Esophagus (tissue), 2 donors: ENCODE data around the gene SLC1A1. TPM values are rescaled to one million over a fixed set of nuclear protein-coding genes. Genes with fewer than 3 reads are reported as not detected.

ENCODE experiments used
- H3K27ac ChIP-seq, 2 donors: one replicate each; pipeline ENCODE4 v1.5.1; 2013; ENCODE audit warnings: low read depth in 2 of 2, mild to moderate bottlenecking in 2 of 2, inconsistent platforms in 1 of 2, low read length in 1 of 2, moderate library complexity in 1 of 2
- H3K27me3 ChIP-seq, 2 donors: one replicate each; pipeline ENCODE4 v1.6.1; 2013; ENCODE audit warnings: low read length in 2 of 2, control low read depth in 1 of 2, mild to moderate bottlenecking in 1 of 2; ENCODE audit not compliant: insufficient read depth in 2 of 2, control insufficient read depth in 1 of 2
- H3K36me3 ChIP-seq, 2 donors: one replicate each; pipeline ENCODE4 v1.6.1; 2013; ENCODE audit warnings: low read length in 1 of 2; ENCODE audit not compliant: control insufficient read depth in 2 of 2, insufficient read depth in 2 of 2
- H3K4me1 ChIP-seq, 2 donors: one replicate each; pipeline ENCODE4 v1.6.1; 2013; ENCODE audit warnings: low read length in 1 of 2; ENCODE audit not compliant: control insufficient read depth in 2 of 2, insufficient read depth in 2 of 2
- H3K4me3 ChIP-seq, 2 donors: one replicate each; pipeline ENCODE4 v1.5.1; 2013; ENCODE audit warnings: low read length in 2 of 2, mild to moderate bottlenecking in 2 of 2, low read depth in 1 of 2, moderate library complexity in 1 of 2
- H3K9me3 ChIP-seq, 2 donors: one replicate each; pipeline ENCODE4 v1.6.1; 2013; ENCODE audit warnings: mild to moderate bottlenecking in 2 of 2, low read depth in 1 of 2, low read length in 1 of 2, moderate library complexity in 1 of 2; ENCODE audit not compliant: control insufficient read depth in 2 of 2, insufficient read depth in 1 of 2
- whole genome bisulfite sequencing, 2 donors: extraction: QIAGEN DNeasy Blood & Tissue Kit; methylation state at CpG; one replicate each; pipeline ENCODE4 v1.1.7; 2013; 5-methylcytosine and 5-hydroxymethylcytosine counted together
- polyA plus RNA-seq, 2 donors: library from polyadenylated mRNA; stranded (reverse); fragments of 200-250 nt; gene quantifications; one replicate each; pipeline ENCODE4 v1.2.3, GENCODE V29; 2013
- donor health status: healthy with polysubstance abuse.
- donor health status: Bipolar disorder and iron deficiency.

SLC1A1 gene
- polyA plus RNA-seq, 2 donors = 1.1 to 2.4 TPM

DNA sequence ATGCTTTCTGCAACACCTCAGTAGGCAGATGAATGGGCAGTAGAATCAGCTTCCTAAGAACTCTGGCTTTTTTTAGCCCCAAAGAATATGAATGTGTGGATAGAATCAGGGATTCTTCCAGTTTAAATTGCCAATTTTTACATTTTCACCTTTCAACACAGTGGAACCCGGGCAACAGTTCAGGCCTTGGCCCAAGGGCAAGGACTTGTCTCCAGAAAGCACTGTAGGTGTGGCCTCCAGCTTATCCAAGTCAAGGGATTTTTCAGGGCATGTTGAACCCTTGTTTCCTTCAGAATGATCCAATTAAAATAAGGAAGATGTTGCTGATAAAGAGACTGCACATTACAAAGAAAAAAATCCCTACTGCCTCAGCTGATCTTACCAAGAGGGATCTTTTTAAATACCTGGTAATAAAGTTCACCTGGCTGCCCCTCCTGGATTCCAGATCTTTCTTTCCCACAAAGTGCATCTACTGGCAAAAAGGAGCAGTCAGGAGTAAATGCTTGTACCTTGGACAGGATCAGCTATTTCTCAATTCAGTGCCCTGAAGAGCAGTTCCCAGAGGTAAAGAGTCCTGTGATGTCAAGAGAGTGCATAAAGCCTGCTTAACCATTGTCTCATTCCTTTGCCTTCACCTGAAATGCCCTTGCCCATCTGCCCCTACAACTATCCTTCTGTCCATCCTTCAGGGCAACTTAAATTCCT lies 91.7 kb downstream of the SLC1A1 start:
- Histone ChIP-seq H3K4me1 (no peaks in the 10 kb centered on the region), H3K4me3 (no peak overlapping the region), H3K9me3 (no peaks in the 10 kb centered on the region), H3K27ac (no peak overlapping the region), H3K27me3 (no peaks in the 10 kb centered on the region), H3K36me3 (peaks cover 0 to 6% of the 10 kb centered on the region in 2 donors)
- 43 to 60% methylated on average over 1 of the region's 1 CpG for WGBS, 2 donors

DNA sequence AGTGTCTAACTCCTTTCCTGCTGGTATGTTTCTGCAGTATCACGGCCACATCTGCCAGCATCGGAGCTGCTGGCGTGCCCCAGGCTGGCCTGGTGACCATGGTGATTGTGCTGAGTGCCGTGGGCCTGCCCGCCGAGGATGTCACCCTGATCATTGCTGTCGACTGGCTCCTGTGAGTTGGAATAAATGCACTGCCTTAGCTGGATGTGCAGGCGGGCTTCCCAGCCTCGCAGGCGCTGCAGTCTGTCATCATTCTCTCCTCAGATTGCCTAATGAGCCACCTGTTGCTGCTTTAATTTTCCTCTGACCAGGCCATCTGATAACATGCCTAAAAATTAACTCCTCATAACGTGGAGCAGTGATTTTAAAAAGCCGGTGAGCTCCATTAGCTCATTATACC lies 92.7 kb downstream of the SLC1A1 start:
- Histone ChIP-seq H3K4me1 (no peaks in the 10 kb centered on the region), H3K4me3 (no peak overlapping the region), H3K9me3 (no peaks in the 10 kb centered on the region), H3K27me3 (no peaks in the 10 kb centered on the region), H3K27ac (no peak overlapping the region), H3K36me3 (peaks cover 0 to 6% of the 10 kb centered on the region in 2 donors)
- 92 to 93% methylated on average over 12 of the region's 12 CpGs for WGBS, 2 donors

DNA sequence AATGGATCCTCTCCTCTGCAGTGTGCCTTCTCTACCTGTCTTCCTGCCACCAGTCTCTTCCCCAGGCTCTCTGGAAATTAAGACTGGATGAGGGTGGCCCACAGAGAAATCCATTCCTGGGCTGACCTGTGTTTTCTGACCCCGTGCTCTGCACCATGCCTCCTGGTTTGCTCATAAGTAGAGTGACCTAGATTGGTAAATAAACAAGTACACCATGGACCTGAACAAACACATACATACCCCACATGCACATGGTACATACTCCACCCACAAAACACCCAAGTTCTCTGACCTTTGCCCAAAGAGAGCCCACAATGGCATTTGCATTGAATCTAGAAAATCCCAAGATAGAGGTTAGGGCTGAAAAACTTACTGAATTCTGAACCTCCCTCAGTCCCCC lies 94.4 kb downstream of the SLC1A1 start:
- Histone ChIP-seq H3K4me3 (no peak overlapping the region), H3K27ac (no peak overlapping the region), H3K27me3 (no peaks in the 10 kb centered on the region), H3K9me3 (no peaks in the 10 kb centered on the region), H3K4me1 (no peaks in the 10 kb centered on the region), H3K36me3 (peaks cover 0 to 6% of the 10 kb centered on the region in 2 donors)
- WGBS, 2 donors = 90 to 95% methylated on average over 1 of the region's 1 CpG

DNA sequence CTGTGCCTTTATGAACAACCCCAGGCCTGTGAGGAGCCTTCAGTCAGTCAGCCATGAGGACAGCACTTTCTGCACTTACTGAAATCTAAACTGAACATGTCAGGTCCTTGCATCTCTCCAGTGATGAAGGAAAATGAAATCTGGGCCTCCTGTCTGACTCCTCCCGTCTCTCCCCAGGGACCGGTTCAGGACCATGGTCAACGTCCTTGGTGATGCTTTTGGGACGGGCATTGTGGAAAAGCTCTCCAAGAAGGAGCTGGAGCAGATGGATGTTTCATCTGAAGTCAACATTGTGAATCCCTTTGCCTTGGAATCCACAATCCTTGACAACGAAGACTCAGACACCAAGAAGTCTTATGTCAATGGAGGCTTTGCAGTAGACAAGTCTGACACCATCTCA lies 94.9 kb downstream of the SLC1A1 start:
- H3K4me3 ChIP-seq = no peak overlapping the region
- no peak overlapping the region for H3K27ac ChIP-seq
- WGBS, 2 donors = 91 to 96% methylated on average over 5 of the region's 5 CpGs
- H3K27me3 ChIP-seq = no peaks in the 10 kb centered on the region
- H3K4me1 ChIP-seq = no peaks in the 10 kb centered on the region
- peaks cover 0 to 6% of the 10 kb centered on the region in 2 donors for H3K36me3 ChIP-seq
- H3K9me3 ChIP-seq = no peaks in the 10 kb centered on the region

DNA sequence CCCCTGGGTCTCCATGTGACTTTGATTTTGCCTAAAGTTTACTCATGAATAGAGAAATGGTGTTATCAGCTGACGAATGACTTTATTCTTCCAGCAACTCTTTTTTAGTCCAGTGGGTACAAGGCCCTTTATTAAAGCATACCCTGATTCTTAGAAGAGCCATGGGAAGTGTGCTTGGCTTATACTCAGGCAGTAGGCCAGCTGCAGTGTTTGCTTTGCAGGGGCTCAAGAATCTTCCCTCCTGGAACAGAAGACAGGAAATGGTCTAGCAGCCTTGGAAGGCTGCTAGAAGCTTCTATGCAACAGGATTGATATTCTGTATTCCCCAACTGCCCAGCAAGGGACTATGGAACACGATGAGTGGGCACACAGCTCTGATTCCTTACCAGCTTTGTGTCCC lies 98.5 kb downstream of the SLC1A1 start:
- peaks cover 0 to 3% of the 10 kb centered on the region in 2 donors for H3K36me3 ChIP-seq
- H3K27me3 ChIP-seq = no peaks in the 10 kb centered on the region
- no peaks in the 10 kb centered on the region for H3K9me3 ChIP-seq
- 67 to 68% methylated on average over 2 of the region's 2 CpGs for WGBS, 2 donors
- H3K4me1 ChIP-seq = peaks cover 0 to 4% of the 10 kb centered on the region in 2 donors
- no peak overlapping the region for H3K4me3 ChIP-seq
- no peak overlapping the region for H3K27ac ChIP-seq

DNA sequence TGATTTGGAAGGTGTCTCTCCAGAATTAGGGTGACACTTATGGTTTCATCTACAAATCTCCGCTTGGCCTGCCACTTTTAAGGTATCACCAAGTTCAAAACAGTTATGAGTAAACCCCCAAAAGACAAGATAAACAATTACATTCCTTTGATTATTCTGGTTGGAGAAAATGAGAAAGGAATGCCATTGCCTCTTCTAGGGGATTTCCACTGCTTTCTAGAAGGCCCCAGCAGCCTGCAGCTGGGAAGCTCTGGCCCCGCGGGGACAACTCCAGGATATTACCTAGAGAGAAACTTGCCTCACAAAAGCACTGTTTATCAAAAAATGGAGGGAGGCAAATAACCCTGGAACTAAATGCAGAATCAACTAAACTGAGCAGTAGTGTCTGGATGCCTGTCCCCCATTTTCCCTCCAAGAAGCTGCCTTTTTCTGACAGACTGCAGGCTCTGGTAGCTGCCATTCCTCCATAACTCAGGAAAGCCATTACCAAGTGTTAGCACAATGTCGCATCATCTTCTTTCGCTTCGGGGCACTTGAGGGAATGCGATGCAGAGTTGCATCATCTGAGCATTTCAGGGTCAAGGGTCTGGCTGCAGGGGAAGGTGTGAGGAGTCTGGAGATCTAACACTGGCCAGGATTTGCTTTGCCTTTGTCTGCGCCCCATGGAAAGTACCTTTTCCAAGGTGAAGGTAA lies 100.3 kb downstream of the SLC1A1 start:
- WGBS, 2 donors = 46 to 60% methylated on average over 8 of the region's 8 CpGs
- H3K27me3 ChIP-seq = no peaks in the 10 kb centered on the region

DNA sequence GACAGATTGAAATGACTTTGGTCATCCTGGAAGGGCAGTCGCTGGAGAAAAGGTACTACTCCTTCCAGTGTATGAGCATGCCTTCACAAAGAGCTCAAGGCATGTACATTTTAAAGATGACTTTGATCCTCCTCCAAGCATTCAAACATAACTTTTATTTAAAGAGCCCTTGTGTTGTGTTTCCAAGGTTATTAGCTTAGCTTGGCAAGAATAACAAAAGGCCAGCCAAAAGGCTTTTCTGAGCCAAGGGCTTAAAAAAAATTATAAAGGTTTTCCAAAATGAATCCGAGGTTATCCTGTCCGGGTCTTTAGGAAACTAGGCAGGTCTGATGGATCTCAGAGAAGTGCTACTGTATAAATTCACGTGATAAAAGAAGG lies 100.8 kb downstream of the SLC1A1 start:
- no peak overlapping the region for H3K4me3 ChIP-seq
- H3K4me1 ChIP-seq = peaks cover 0 to 4% of the 10 kb centered on the region in 2 donors
- peak overlapping the region in 1 of 2 donors; percentile 17 for H3K27ac ChIP-seq
- WGBS, 2 donors = 25 to 53% methylated on average over 4 of the region's 4 CpGs
- no peaks in the 10 kb centered on the region for H3K36me3 ChIP-seq
- no peaks in the 10 kb centered on the region for H3K9me3 ChIP-seq
- no peaks in the 10 kb centered on the region for H3K27me3 ChIP-seq

More for the DNA sequence above, 100.3 kb downstream of the SLC1A1 start:
- Histone ChIP-seq H3K9me3 (no peaks in the 10 kb centered on the region), H3K4me1 (peaks cover 0 to 4% of the 10 kb centered on the region in 2 donors), H3K27ac (peak overlapping the region in 1 of 2 donors; percentile 17), H3K4me3 (no peak overlapping the region), H3K36me3 (no peaks in the 10 kb centered on the region)

DNA sequence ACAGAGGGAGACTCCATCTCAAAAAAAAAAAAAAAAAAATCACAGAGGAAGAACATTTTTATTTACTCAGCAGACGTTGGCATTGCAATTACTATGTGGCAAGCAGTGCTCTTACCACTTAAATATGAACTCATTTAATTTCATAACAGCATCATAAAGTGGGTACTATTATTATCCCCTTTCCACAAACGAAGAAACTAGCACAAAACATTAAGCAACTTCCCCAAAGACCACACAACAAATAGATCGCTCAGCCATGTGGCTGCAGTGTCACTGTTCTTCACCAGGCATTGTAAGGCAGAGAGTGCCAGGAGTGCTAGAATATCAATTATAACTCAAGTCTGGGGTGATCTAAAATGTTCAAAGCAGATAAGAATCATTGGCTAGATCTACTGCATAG lies 102.0 kb downstream of the SLC1A1 start:
- Histone ChIP-seq H3K27me3 (no peaks in the 10 kb centered on the region), H3K4me3 (no peak overlapping the region), H3K4me1 (peaks cover 0 to 4% of the 10 kb centered on the region in 2 donors), H3K27ac (no peak overlapping the region), H3K36me3 (no peaks in the 10 kb centered on the region), H3K9me3 (no peaks in the 10 kb centered on the region)
- WGBS, 2 donors = 62 to 74% methylated on average over 3 of the region's 3 CpGs

DNA sequence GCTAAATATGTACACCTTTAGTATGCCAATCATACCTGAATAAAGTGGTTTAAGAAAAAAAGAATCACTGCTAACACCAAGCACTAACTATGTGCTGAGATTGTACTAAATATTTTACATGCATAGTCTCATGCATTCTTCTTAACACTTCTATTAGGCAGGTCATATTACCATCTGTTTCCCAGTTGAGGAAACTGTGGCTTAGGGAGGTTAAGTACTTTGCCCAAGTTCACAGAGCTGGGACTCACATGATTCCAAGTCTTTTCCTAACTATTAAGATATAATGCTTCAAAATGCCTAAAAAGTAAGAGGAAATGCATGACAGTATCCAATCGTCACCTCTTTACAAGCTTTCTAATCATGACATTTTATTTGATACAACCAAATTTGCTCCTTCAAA lies 102.6 kb downstream of the SLC1A1 start:
- H3K36me3 ChIP-seq = no peaks in the 10 kb centered on the region
- peaks cover 0 to 4% of the 10 kb centered on the region in 2 donors for H3K4me1 ChIP-seq
- H3K4me3 ChIP-seq = no peak overlapping the region
- H3K9me3 ChIP-seq = no peaks in the 10 kb centered on the region
- no peak overlapping the region for H3K27ac ChIP-seq
- no peaks in the 10 kb centered on the region for H3K27me3 ChIP-seq
- WGBS, 2 donors = 87 to 90% methylated on average over 1 of the region's 1 CpG

DNA sequence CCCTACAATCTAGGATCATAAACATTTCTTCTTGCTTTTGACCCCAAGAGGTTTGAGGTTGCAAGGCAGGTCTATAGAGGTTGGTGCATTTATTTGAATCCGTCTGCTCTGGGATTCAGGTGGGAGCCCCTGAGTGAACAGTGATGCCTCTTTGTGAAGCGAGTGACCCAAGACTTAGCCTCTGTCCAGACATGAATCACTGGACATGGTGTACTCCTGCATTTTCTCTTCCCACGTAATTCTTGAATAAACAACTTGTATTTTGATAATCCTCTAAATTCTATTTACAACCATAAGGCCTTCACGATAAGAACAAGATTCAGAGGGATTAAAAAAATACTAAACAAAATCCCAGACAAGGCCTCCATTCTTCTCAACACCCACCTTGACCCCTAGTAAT lies 104.3 kb downstream of the SLC1A1 start:
- H3K27ac ChIP-seq = no peak overlapping the region
- H3K4me1 ChIP-seq = peaks cover 0 to 4% of the 10 kb centered on the region in 2 donors
- H3K9me3 ChIP-seq = no peaks in the 10 kb centered on the region
- no peaks in the 10 kb centered on the region for H3K27me3 ChIP-seq
- WGBS, 2 donors = 86% methylated on average over 4 of the region's 4 CpGs
- no peak overlapping the region for H3K4me3 ChIP-seq
- peaks cover 0 to 2% of the 10 kb centered on the region in 2 donors for H3K36me3 ChIP-seq
